HEK293 (cell line): ENCODE results near the gene LSMEM2.

ENCODE experiments used
- GLI4 ChIP-seq: fragments of 450-650 bp; formaldehyde crosslinking; IDR thresholded peaks from 2 replicates; pipeline ENCODE4 v1.5.1; 2016; ENCODE audit warnings: missing biosample characterization, missing genetic modification characterization
- IKZF3 ChIP-seq: fragments of 450-650 bp; IDR thresholded peaks from 2 replicates; pipeline ENCODE4 v1.5.0; 2018; ENCODE audit warnings: missing biosample characterization, mild to moderate bottlenecking, missing genetic modification characterization, moderate library complexity
- KLF10 ChIP-seq: fragments of 450-650 bp; IDR thresholded peaks from 2 replicates; pipeline ENCODE4 v1.5.1; 2018; ENCODE audit warnings: missing biosample characterization, mild to moderate bottlenecking, missing genetic modification characterization
- PATZ1 ChIP-seq: fragments of 450-650 bp; formaldehyde crosslinking; IDR thresholded peaks from 2 replicates; pipeline ENCODE4 v1.5.1; 2016; ENCODE audit warnings: missing biosample characterization, missing genetic modification characterization
- PRDM10 ChIP-seq: fragments of 450-650 bp; formaldehyde crosslinking; IDR thresholded peaks from 2 replicates; pipeline ENCODE4 v1.5.1; 2016; ENCODE audit warnings: missing biosample characterization, missing genetic modification characterization
- SCRT1 ChIP-seq: fragments of 450-650 bp; formaldehyde crosslinking; IDR thresholded peaks from 2 replicates; pipeline ENCODE4 v1.5.1; 2016; ENCODE audit warnings: missing biosample characterization, missing genetic modification characterization, borderline replicate concordance
- SP2 ChIP-seq: fragments of 450-650 bp; formaldehyde crosslinking; IDR thresholded peaks from 2 replicates; pipeline ENCODE4 v1.5.1; 2016; ENCODE audit warnings: missing biosample characterization, missing genetic modification characterization
- ZBTB11 ChIP-seq: fragments of 450-650 bp; formaldehyde crosslinking; conservative IDR thresholded peaks from 2 replicates; pipeline ENCODE4 v1.5.1; 2016; ENCODE audit warnings: low read depth, missing biosample characterization, missing genetic modification characterization
- ZBTB44 ChIP-seq: fragments of 450-650 bp; IDR thresholded peaks from 2 replicates; pipeline ENCODE4 v1.5.1; 2018; ENCODE audit warnings: missing biosample characterization, mild to moderate bottlenecking, missing genetic modification characterization
- ZFHX2 ChIP-seq: fragments of 450-650 bp; formaldehyde crosslinking; conservative IDR thresholded peaks from 2 replicates; pipeline ENCODE4 v1.5.1; 2016; ENCODE audit warnings: missing biosample characterization, missing genetic modification characterization
- ZNF112 ChIP-seq: fragments of 450-650 bp; formaldehyde crosslinking; IDR thresholded peaks from 2 replicates; pipeline ENCODE4 v1.5.0; 2017; ENCODE audit warnings: missing biosample characterization, missing genetic modification characterization
- ZNF211 ChIP-seq: fragments of 450-650 bp; formaldehyde crosslinking; IDR thresholded peaks from 2 replicates; pipeline ENCODE4 v1.5.1; 2016; ENCODE audit warnings: low read depth, missing biosample characterization, missing genetic modification characterization
- ZNF221 ChIP-seq: fragments of 450-650 bp; formaldehyde crosslinking; IDR thresholded peaks from 2 replicates; pipeline ENCODE4 v1.5.1; 2017; ENCODE audit warnings: missing biosample characterization, missing genetic modification characterization, borderline replicate concordance
- ZNF335 ChIP-seq: fragments of 450-650 bp; formaldehyde crosslinking; conservative IDR thresholded peaks from 2 replicates; pipeline ENCODE4 v1.5.1; 2016; ENCODE audit warnings: missing biosample characterization, missing genetic modification characterization
- ZNF394 ChIP-seq: fragments of 450-650 bp; formaldehyde crosslinking; IDR thresholded peaks from 2 replicates; pipeline ENCODE4 v1.5.1; 2016; ENCODE audit warnings: missing biosample characterization, missing genetic modification characterization, mild to moderate bottlenecking, moderate library complexity, borderline replicate concordance
- ZNF404 ChIP-seq: fragments of 450-650 bp; formaldehyde crosslinking; IDR thresholded peaks from 2 replicates; pipeline ENCODE4 v1.5.1; 2017; ENCODE audit warnings: missing biosample characterization, missing genetic modification characterization
- ZNF426 ChIP-seq: fragments of 450-650 bp; formaldehyde crosslinking; IDR thresholded peaks from 2 replicates; pipeline ENCODE4 v1.5.1; 2017; ENCODE audit warnings: missing biosample characterization, missing genetic modification characterization, mild to moderate bottlenecking, inconsistent platforms, moderate library complexity
- ZNF433 ChIP-seq: fragments of 450-650 bp; formaldehyde crosslinking; IDR thresholded peaks from 2 replicates; pipeline ENCODE4 v1.5.1; 2016; ENCODE audit warnings: missing biosample characterization, missing genetic modification characterization, low read depth
- ZNF488 ChIP-seq: fragments of 450-650 bp; formaldehyde crosslinking; IDR thresholded peaks from 2 replicates; pipeline ENCODE4 v1.5.1; 2016; ENCODE audit warnings: missing biosample characterization, missing genetic modification characterization
- ZNF580 ChIP-seq: fragments of 450-650 bp; formaldehyde crosslinking; IDR thresholded peaks from 2 replicates; pipeline ENCODE4 v1.5.1; 2016; ENCODE audit warnings: missing biosample characterization, missing genetic modification characterization
- ZNF624 ChIP-seq: fragments of 450-650 bp; formaldehyde crosslinking; IDR thresholded peaks from 2 replicates; pipeline ENCODE4 v1.5.1; 2017; ENCODE audit warnings: missing biosample characterization, missing genetic modification characterization
- ZNF677 ChIP-seq: fragments of 450-650 bp; IDR thresholded peaks from 2 replicates; pipeline ENCODE4 v1.5.0; 2018; ENCODE audit warnings: missing biosample characterization, mild to moderate bottlenecking, missing genetic modification characterization, moderate library complexity
- ZNF692 ChIP-seq: fragments of 450-650 bp; formaldehyde crosslinking; IDR thresholded peaks from 2 replicates; pipeline ENCODE4 v1.5.1; 2016; ENCODE audit warnings: missing biosample characterization, missing genetic modification characterization
- ZNF768 ChIP-seq: fragments of 450-650 bp; formaldehyde crosslinking; IDR thresholded peaks from 2 replicates; pipeline ENCODE4 v1.5.1; 2018; ENCODE audit warnings: missing biosample characterization, mild to moderate bottlenecking, missing genetic modification characterization
- ZNF843 ChIP-seq: fragments of 450-650 bp; formaldehyde crosslinking; IDR thresholded peaks from 2 replicates; pipeline ENCODE4 v1.5.1; 2016; ENCODE audit warnings: missing biosample characterization, missing genetic modification characterization
- ZSCAN23 ChIP-seq: fragments of 450-650 bp; formaldehyde crosslinking; IDR thresholded peaks from 2 replicates; pipeline ENCODE4 v1.5.1; 2016; ENCODE audit warnings: missing biosample characterization, missing genetic modification characterization

LSMEM2 gene

GRCh38 chr3:50324351-50325112 is 45.6 kb downstream of the LSMEM2 start (continued):
- no peak for TF ChIP-seq ZBTB11 (tag by site-specific recombination)
- TF ChIP-seq ZNF221 (tag by site-specific recombination) = no peak
- TF ChIP-seq ZNF692 = peak; percentile 49; the same call in 1 of the 2 replicates
- 0 out of 2 replicates have a peak, but pooled peaks have one; percentile 20 for TF ChIP-seq ZFHX2 (tag by site-specific recombination)
- TF ChIP-seq ZNF433 (tag by site-specific recombination) = no peak
- no peak for TF ChIP-seq SP2 (tag by site-specific recombination)
- TF ChIP-seq ZNF677 (tag by site-specific recombination) = no peak
- TF ChIP-seq ZNF426 (tag by site-specific recombination) = no peak
- TF ChIP-seq ZNF580 (tag by site-specific recombination) = no peak
- no peak for TF ChIP-seq ZNF843 (tag by site-specific recombination)
- no peak for TF ChIP-seq ZSCAN23
- no peak for TF ChIP-seq SCRT1 (tag by site-specific recombination)
- no peak for TF ChIP-seq ZNF488 (tag by site-specific recombination)
- no peak for TF ChIP-seq ZNF394 (tag by site-specific recombination)
- no peak for TF ChIP-seq GLI4 (tag by site-specific recombination)
- TF ChIP-seq IKZF3 (tag by site-specific recombination) = peak; percentile 48
- peak; percentile 36 for TF ChIP-seq ZNF335 (tag by site-specific recombination)
- peak; percentile 68 for TF ChIP-seq PATZ1 (tag by site-specific recombination)
- TF ChIP-seq KLF10 = no peak
- TF ChIP-seq PRDM10 (tag by site-specific recombination) = no peak
- no peak for TF ChIP-seq ZNF211 (tag by site-specific recombination)
- TF ChIP-seq ZNF624 (tag by site-specific recombination) = no peak
- no peak for TF ChIP-seq ZNF768
- no peak for TF ChIP-seq ZBTB44 (tag by site-specific recombination)
- no peak for TF ChIP-seq ZNF112
- TF ChIP-seq ZNF404 (tag by site-specific recombination) = no peak
